H9 (cell line): ENCODE measurements around the gene NTSR1. TPM values are rescaled to one million over a fixed set of nuclear protein-coding genes. Genes with fewer than 3 reads are reported as not detected.

Source experiments
- DNase-seq: peaks from one replicate; pipeline ENCODE4 v3.0.0-alpha.2; 2017
- H2AFZ ChIP-seq: one replicate; pipeline ENCODE4 v1.6.1; 2013; ENCODE audit warnings: mild to moderate bottlenecking, low read length, control low read depth, moderate library complexity
- H2AK5ac ChIP-seq: 2 replicates; pipeline ENCODE4 v1.6.1; 2013; ENCODE audit warnings: low read length, control low read depth, mixed read lengths; ENCODE audit not compliant: insufficient read length
- H2BK120ac ChIP-seq: one replicate; pipeline ENCODE4 v1.6.1; 2013; ENCODE audit warnings: low read depth, mild to moderate bottlenecking, low read length, control low read depth, inconsistent platforms; ENCODE audit not compliant: poor library complexity, severe bottlenecking
- H2BK12ac ChIP-seq: 2 replicates; pipeline ENCODE4 v1.6.1; 2013; ENCODE audit warnings: low read length, control low read depth, mixed read lengths, low read depth; ENCODE audit not compliant: insufficient read length
- H2BK15ac ChIP-seq: 2 replicates; pipeline ENCODE4 v1.6.1; 2013; ENCODE audit warnings: low read depth, low read length, control low read depth
- H2BK20ac ChIP-seq: one replicate; pipeline ENCODE4 v1.6.1; 2013; ENCODE audit warnings: low read depth, mild to moderate bottlenecking, low read length, control low read depth, inconsistent platforms; ENCODE audit not compliant: poor library complexity, severe bottlenecking
- H2BK5ac ChIP-seq: 2 replicates; pipeline ENCODE4 v1.6.1; 2013; ENCODE audit warnings: low read length, control low read depth, mixed read lengths; ENCODE audit not compliant: insufficient read length
- H3K14ac ChIP-seq: 2 replicates; pipeline ENCODE4 v1.6.1; 2013; ENCODE audit warnings: low read length, control low read depth; ENCODE audit not compliant: insufficient read depth
- H3K18ac ChIP-seq: 2 replicates; pipeline ENCODE4 v1.6.1; 2013; ENCODE audit warnings: low read depth, mild to moderate bottlenecking, mixed read lengths, low read length, control low read depth; ENCODE audit not compliant: insufficient read length
- H3K23ac ChIP-seq: 2 replicates; pipeline ENCODE4 v1.6.1; 2013; ENCODE audit warnings: low read length, control low read depth, mixed read lengths, low read depth; ENCODE audit not compliant: insufficient read length
- H3K23me2 ChIP-seq: 2 replicates; pipeline ENCODE4 v1.6.1; 2013; ENCODE audit warnings: low read depth, mild to moderate bottlenecking, mixed read lengths, low read length, control low read depth; ENCODE audit not compliant: insufficient read length, poor library complexity, severe bottlenecking
- H3K27ac ChIP-seq: 2 replicates; pipeline ENCODE4 v1.5.1; 2013; ENCODE audit warnings: low read length, control low read depth, mixed read lengths, low read depth; ENCODE audit not compliant: insufficient read length
- H3K27me3 ChIP-seq: 2 replicates; pipeline ENCODE4 v1.6.1; 2013; ENCODE audit warnings: low read length, control low read depth, inconsistent platforms; ENCODE audit not compliant: insufficient read depth
- H3K4ac ChIP-seq: 2 replicates; pipeline ENCODE4 v1.6.1; 2013; ENCODE audit warnings: low read depth, mild to moderate bottlenecking, control low read depth, inconsistent platforms, low read length, moderate library complexity
- H3K4me1 ChIP-seq: 2 replicates; pipeline ENCODE4 v1.6.1; 2013; ENCODE audit warnings: low read length, control low read depth, inconsistent platforms; ENCODE audit not compliant: insufficient read depth
- H3K4me2 ChIP-seq: 2 replicates; pipeline ENCODE4 v1.6.1; 2013; ENCODE audit warnings: low read length, control low read depth, mixed read lengths; ENCODE audit not compliant: insufficient read length, insufficient read depth
- H3K56ac ChIP-seq: 2 replicates; pipeline ENCODE4 v1.6.1; 2013; ENCODE audit warnings: low read depth, mild to moderate bottlenecking, mixed read lengths, low read length, control low read depth; ENCODE audit not compliant: insufficient read length
- H3K79me1 ChIP-seq: 2 replicates; pipeline ENCODE4 v1.6.1; 2013; ENCODE audit warnings: low read depth, mild to moderate bottlenecking, moderate library complexity, low read length, control low read depth, inconsistent platforms; ENCODE audit not compliant: insufficient read depth, poor library complexity, severe bottlenecking
- H3K79me2 ChIP-seq: 2 replicates; pipeline ENCODE4 v1.6.1; 2013; ENCODE audit warnings: low read length, control low read depth, inconsistent platforms; ENCODE audit not compliant: insufficient read depth
- H3K9ac ChIP-seq: 2 replicates; pipeline ENCODE4 v1.6.1; 2013; ENCODE audit warnings: low read length, control low read depth, mixed read lengths; ENCODE audit not compliant: insufficient read length; ENCODE audit errors: extremely low read depth
- H3K9me3 ChIP-seq: one replicate; pipeline ENCODE4 v1.6.1; 2013; ENCODE audit warnings: low read depth, low read length, inconsistent platforms; ENCODE audit not compliant: control insufficient read depth
- H3T11ph ChIP-seq: one replicate; pipeline ENCODE4 v1.6.1; 2013; ENCODE audit warnings: mild to moderate bottlenecking, low read length, control low read depth, inconsistent platforms
- H4K20me1 ChIP-seq: one replicate; pipeline ENCODE4 v1.6.1; 2013; ENCODE audit not compliant: control insufficient read depth, insufficient read length, insufficient read depth
- H4K5ac ChIP-seq: 2 replicates; pipeline ENCODE4 v1.6.1; 2013; ENCODE audit warnings: low read depth, mild to moderate bottlenecking, mixed read lengths, low read length, control low read depth; ENCODE audit not compliant: insufficient read length
- H4K8ac ChIP-seq: replicated peaks from 2 replicates; pipeline ENCODE4 v1.6.1; 2013; ENCODE audit warnings: low read length, control low read depth, mixed read lengths, low read depth; ENCODE audit not compliant: insufficient read length
- H4K91ac ChIP-seq: 2 replicates; pipeline ENCODE4 v1.6.1; 2013; ENCODE audit warnings: low read depth, mild to moderate bottlenecking, moderate library complexity, mixed read lengths, low read length, control low read depth; ENCODE audit not compliant: insufficient read length
- H3K27ac Mint-ChIP-seq, 3 experiments: 2 replicates in 2 of 3; 3 replicates in 1 of 3; pipeline ENCODE4 v1.8.0; 2020 to 2021; ENCODE audit warnings: mixed read lengths in 3 of 3, mild to moderate bottlenecking in 1 of 3, moderate library complexity in 1 of 3
- H3K27me3 Mint-ChIP-seq: 2 replicates; pipeline ENCODE4 v1.8.0; 2021; ENCODE audit warnings: low read depth, mild to moderate bottlenecking, moderate library complexity, mixed read lengths
- H3K36me3 Mint-ChIP-seq, 3 experiments: 2 replicates in 2 of 3; 3 replicates in 1 of 3; pipeline ENCODE4 v1.8.0; 2020 to 2021; ENCODE audit warnings: low read depth in 3 of 3, mixed read lengths in 3 of 3; ENCODE audit not compliant: insufficient read depth in 1 of 3
- H3K4me1 Mint-ChIP-seq, 2 experiments: 2 replicates each; pipeline ENCODE4 v1.8.0; 2020; ENCODE audit warnings: mixed read lengths in 2 of 2
- H3K4me3 Mint-ChIP-seq, 2 experiments: 2 replicates in 1 of 2; 3 replicates in 1 of 2; pipeline ENCODE4 v1.8.0; 2020 to 2021; ENCODE audit warnings: mild to moderate bottlenecking in 2 of 2, mixed read lengths in 2 of 2, moderate library complexity in 1 of 2
- H3K9me3 Mint-ChIP-seq, 2 experiments: 2 replicates in 1 of 2; 3 replicates in 1 of 2; pipeline ENCODE4 v1.8.0; 2020; ENCODE audit warnings: mild to moderate bottlenecking in 2 of 2, mixed read lengths in 2 of 2, moderate library complexity in 1 of 2
- WGBS: extraction: QIAGEN DNeasy Blood & Tissue Kit; methylation state at CpG from one replicate; pipeline ENCODE4 v1.1.7; 2013; ENCODE audit warnings: missing lambda C conversion rate, low lambda C conversion rate, mixed read lengths; ENCODE audit not compliant: insufficient read length; ENCODE audit errors: extremely low coverage; 5-methylcytosine and 5-hydroxymethylcytosine counted together
- total RNA-seq: library from RNA; stranded (reverse); gene quantifications from 2 replicates; pipeline ENCODE4 v1.2.1, GENCODE V29; 2021
- TF ChIP-seq, protein P1 (sequence below): fragments of 200-600 bp; sonication (generic); conservative IDR thresholded peaks from 3 replicates; pipeline ENCODE4 v1.8.0; 2021; ENCODE audit warnings: antibody characterized with exemption, mild to moderate bottlenecking

Gene NTSR1
- total RNA-seq, 1 experiment from 2014 or later: 0.11 TPM

GRCh38 chr20:62675877-62676260, 32.8 kb upstream of the NTSR1 start:
- Histone ChIP-seq H3K27me3 (no peaks in the 10 kb centered on the region), H2BK5ac (no peak overlapping the region), H4K8ac (no peak overlapping the region), H3K9ac (no peak overlapping the region), H3K9me3 (no peaks in the 10 kb centered on the region), H2BK12ac (no peak overlapping the region), H2AK5ac (no peak overlapping the region), H3T11ph (no peak overlapping the region), H3K14ac (no peak overlapping the region), H3K79me1 (no peaks in the 10 kb centered on the region), H3K23me2 (no peaks in the 10 kb centered on the region), H3K18ac (no peak overlapping the region), H2BK20ac (no peak overlapping the region), H3K23ac (no peak overlapping the region), H3K27ac (no peak overlapping the region), H4K20me1 (no peaks in the 10 kb centered on the region), H3K56ac (no peak overlapping the region), H2BK120ac (no peak overlapping the region), H4K91ac (no peak overlapping the region), H2BK15ac (no peak overlapping the region), H3K4me2 (no peak overlapping the region), H3K4ac (no peak overlapping the region), H3K79me2 (no peaks in the 10 kb centered on the region), H4K5ac (no peak overlapping the region), H2AFZ (no peak overlapping the region), H3K4me1 (no peaks in the 10 kb centered on the region)
- Mint-ChIP-seq H3K9me3 (peaks cover 11 to 13% of the 10 kb centered on the region in 2 experiments), H3K27ac (no peak overlapping the region), H3K4me3 (no peak overlapping the region), H3K27me3 (peaks cover 14% of the 10 kb centered on the region), H3K36me3 (peaks cover 4 to 11% (median 7%) of the 10 kb centered on the region in 3 experiments; a peak in 3 of 7 replicates), H3K4me1 (peaks cover 0 to 3% of the 10 kb centered on the region in 2 experiments; a peak in 2 of 4 replicates)
- TF ChIP-seq, protein P1, sequence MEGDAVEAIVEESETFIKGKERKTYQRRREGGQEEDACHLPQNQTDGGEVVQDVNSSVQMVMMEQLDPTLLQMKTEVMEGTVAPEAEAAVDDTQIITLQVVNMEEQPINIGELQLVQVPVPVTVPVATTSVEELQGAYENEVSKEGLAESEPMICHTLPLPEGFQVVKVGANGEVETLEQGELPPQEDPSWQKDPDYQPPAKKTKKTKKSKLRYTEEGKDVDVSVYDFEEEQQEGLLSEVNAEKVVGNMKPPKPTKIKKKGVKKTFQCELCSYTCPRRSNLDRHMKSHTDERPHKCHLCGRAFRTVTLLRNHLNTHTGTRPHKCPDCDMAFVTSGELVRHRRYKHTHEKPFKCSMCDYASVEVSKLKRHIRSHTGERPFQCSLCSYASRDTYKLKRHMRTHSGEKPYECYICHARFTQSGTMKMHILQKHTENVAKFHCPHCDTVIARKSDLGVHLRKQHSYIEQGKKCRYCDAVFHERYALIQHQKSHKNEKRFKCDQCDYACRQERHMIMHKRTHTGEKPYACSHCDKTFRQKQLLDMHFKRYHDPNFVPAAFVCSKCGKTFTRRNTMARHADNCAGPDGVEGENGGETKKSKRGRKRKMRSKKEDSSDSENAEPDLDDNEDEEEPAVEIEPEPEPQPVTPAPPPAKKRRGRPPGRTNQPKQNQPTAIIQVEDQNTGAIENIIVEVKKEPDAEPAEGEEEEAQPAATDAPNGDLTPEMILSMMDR: no peak
- WGBS: no CpG with 5 or more reads among the region's 14 CpGs
- no peak for DNase-seq
